GM12878 (cell line): ENCODE measurements around the gene IBA57. TPM values are rescaled to one million over a fixed set of nuclear protein-coding genes. Genes with fewer than 3 reads are reported as not detected.
A peak's percentile ranks its signal among the peaks of the same experiment; 100 is the strongest.

ENCODE experiments used
- ATAC-seq: fragments of 200-7000 bp; cut with Tn5 transposase; 3 replicates; pipeline ENCODE4 v1.9.1; 2020; ENCODE audit warnings: mild to moderate bottlenecking, moderate library complexity
- BruUV-seq: library from RNA; stranded (reverse); fragments of 400-500 nt; replicated peaks from 2 replicates; lab custom pipeline; 2021; lab: Mats Ljungman, UMichigan
- CTCF ChIA-PET: fragments of 300-600 bp; sonication (Branson Sonifier 250); formaldehyde crosslinking; extraction: SDS; loops from one replicate; lab custom pipeline; 2021; ENCODE audit warnings: inconsistent platforms; lab: Yijun Ruan, JAX
- POLR2A ChIA-PET: fragments of 350-600 bp; formaldehyde crosslinking; extraction: SDS; loops from one replicate; lab custom pipeline; 2021; ENCODE audit warnings: inconsistent platforms; lab: Charles Lee
- RAD21 ChIA-PET: fragments of 300-600 bp; sonication (Branson Sonifier 250); formaldehyde crosslinking; loops from one replicate; lab custom pipeline; 2023; ENCODE audit warnings: antibody characterized with exemption; ENCODE audit not compliant: unreplicated experiment; lab: Charles Lee
- SMC1A ChIA-PET: fragments of 300-600 bp; sonication (Branson Sonifier 250); formaldehyde crosslinking; loops from one replicate; lab custom pipeline; 2023; ENCODE audit not compliant: unreplicated experiment, uncharacterized antibody; lab: Charles Lee
- DNase-seq: peaks from one replicate; pipeline ENCODE4 v3.0.0-alpha.2; 2011; ENCODE audit warnings: low read depth, low spot score
- FAIRE-seq: peaks from 3 replicates; lab custom pipeline; 2011; peaks lifted over from hg19 to GRCh38; lab: Jason Lieb, UNC
- H2AFZ ChIP-seq: 2 replicates; pipeline ENCODE4 v1.6.0; 2011; ENCODE audit warnings: low read depth, low read length, control low read depth; ENCODE audit not compliant: control insufficient read depth
- H3K27ac ChIP-seq: 2 replicates; pipeline ENCODE4 v1.5.1; 2011; ENCODE audit warnings: control low read depth; ENCODE audit not compliant: control insufficient read depth, insufficient read depth
- H3K27me3 ChIP-seq, 2 experiments: replicated peaks in 1 of 2; 2 replicates each; pipeline versions ENCODE4 v1.6.0 to v1.6.1; 2011; ENCODE audit warnings: low read length in 1 of 2; ENCODE audit not compliant: control insufficient read depth in 2 of 2, insufficient read depth in 2 of 2
- H3K36me3 ChIP-seq, 2 experiments: 2 replicates each; pipeline ENCODE4 v1.5.1; 2011; ENCODE audit warnings: low read length in 1 of 2; ENCODE audit not compliant: control insufficient read depth in 2 of 2, insufficient read depth in 2 of 2
- H3K4me1 ChIP-seq: 2 replicates; pipeline ENCODE4 v1.6.1; 2011; ENCODE audit warnings: mild to moderate bottlenecking, low read length, moderate library complexity, mixed read lengths; ENCODE audit not compliant: control insufficient read depth, insufficient read depth
- H3K4me2 ChIP-seq: 2 replicates; pipeline ENCODE4 v1.6.0; 2011; ENCODE audit warnings: control low read depth; ENCODE audit not compliant: control insufficient read depth, insufficient read depth
- H3K4me3 ChIP-seq: fragments of 200-600 bp; sonication (generic); 2 replicates; pipeline ENCODE4 v1.5.1; 2016
- H3K79me2 ChIP-seq: 2 replicates; pipeline ENCODE4 v1.6.0; 2011; ENCODE audit warnings: low read length; ENCODE audit not compliant: control insufficient read depth, insufficient read depth
- H3K9ac ChIP-seq: 2 replicates; pipeline ENCODE4 v1.8.0; 2011; ENCODE audit warnings: low read length, control low read depth, mixed read lengths; ENCODE audit not compliant: control insufficient read depth, insufficient read depth
- H3K9me3 ChIP-seq: replicated peaks from 3 replicates; pipeline ENCODE4 v1.5.1; 2011; ENCODE audit warnings: mild to moderate bottlenecking, low read length; ENCODE audit not compliant: control insufficient read depth, insufficient read depth
- H4K20me1 ChIP-seq: 2 replicates; pipeline ENCODE4 v1.6.0; 2011; ENCODE audit not compliant: control insufficient read depth, insufficient read depth
- BCL3 ChIP-seq: IDR thresholded peaks from 2 replicates; pipeline ENCODE4 v1.6.1; 2011; ENCODE audit warnings: borderline replicate concordance, low read depth, mild to moderate bottlenecking, moderate library complexity, low read length; ENCODE audit not compliant: insufficient read depth, poor library complexity, severe bottlenecking
- BHLHE40 ChIP-seq, 2 experiments: fragments of 450-650 bp in 1 of 2; IDR thresholded peaks; 2 replicates each; pipeline ENCODE4 v1.6.1; 2011 to 2017; ENCODE audit warnings: low read depth in 2 of 2, borderline replicate concordance in 1 of 2, improper control_type of control experiment in 1 of 2, low read length in 1 of 2, mild to moderate bottlenecking in 1 of 2
- CEBPB ChIP-seq, 2 experiments: fragments of 150-350 bp in 1 of 2; IDR thresholded peaks; 2 replicates each; pipeline ENCODE4 v1.6.1; 2012 to 2014; ENCODE audit warnings: low read depth in 2 of 2, low read length in 2 of 2, borderline replicate concordance in 1 of 2, inconsistent platforms in 1 of 2
- CREB1 ChIP-seq: IDR thresholded peaks from 2 replicates; pipeline ENCODE4 v1.6.1; 2012; ENCODE audit warnings: low read depth, mild to moderate bottlenecking, inconsistent platforms
- ESRRA ChIP-seq: IDR thresholded peaks from 2 replicates; pipeline ENCODE4 v1.6.1; 2012; ENCODE audit warnings: mild to moderate bottlenecking, low read length, improper control_type of control experiment
- IRF4 ChIP-seq: IDR thresholded peaks from 2 replicates; pipeline ENCODE4 v1.6.1; 2011; ENCODE audit warnings: low read depth, low read length
- MEF2B ChIP-seq: fragments of 450-650 bp; IDR thresholded peaks from 2 replicates; pipeline ENCODE4 v1.6.1; 2018; ENCODE audit warnings: mild to moderate bottlenecking, moderate library complexity; ENCODE audit not compliant: partially characterized antibody, poor library complexity, severe bottlenecking
- MXI1 ChIP-seq: fragments of 150-350 bp; IDR thresholded peaks from 2 replicates; pipeline ENCODE4 v1.6.1; 2011; ENCODE audit warnings: low read depth, mild to moderate bottlenecking, inconsistent platforms, low read length, improper control_type of control experiment
- SMAD5 ChIP-seq: IDR thresholded peaks from 2 replicates; pipeline ENCODE4 v1.6.1; 2016; ENCODE audit warnings: antibody characterized with exemption, low read depth
- ZNF274 ChIP-seq: IDR thresholded peaks from one replicate; pipeline ENCODE4 v1.8.0; 2011; ENCODE audit not compliant: insufficient read length, insufficient read depth
- WGBS: methylation state at CpG from one replicate; pipeline ENCODE4 v1.1.6; 2016; ENCODE audit warnings: low lambda C conversion rate; ENCODE audit not compliant: insufficient replicate concordance, insufficient coverage; ENCODE audit errors: missing lambda C conversion rate; 5-methylcytosine and 5-hydroxymethylcytosine counted together
- in situ Hi-C: fragments of 300-500 bp; cut with MboI; formaldehyde crosslinking; loops from 9 replicates; pipeline ENCODE4 v1.14.3; 2018; ENCODE audit warnings: mixed read lengths
- intact Hi-C: fragments of 100-400 bp; cut with micrococcal nuclease; formaldehyde crosslinking; loops from one replicate; pipeline ENCODE4 v1.14.2; 2022; ENCODE audit not compliant: unreplicated experiment
- polyA plus RNA-seq, 11 experiments: library from polyadenylated mRNA; depleted of rRNA in 4 of 11; unstranded in 6 of 11; stranded (reverse) in 5 of 11; fragments of >200 nt; fragmentation: Nextera tagmentation in 4 of 11; fragmentation: Illumina TruSeq in 1 of 11; extraction: Ambion mirVana in 4 of 11; extraction: Trizol in 1 of 11; gene quantifications; 1 replicate in 1 of 11; 2 replicates in 10 of 11; pipeline versions ENCODE4 v1.2.1 to v1.2.3, GENCODE V29; 2011 to 2016; ENCODE audit warnings: inconsistent platforms in 2 of 11, missing spikeins in 2 of 11, low read depth in 1 of 11
- total RNA-seq, 4 experiments: library from RNA; depleted of rRNA in 3 of 4; stranded (reverse); fragments of >200 nt in 3 of 4; fragmentation: Illumina TruSeq in 1 of 4; extraction: Trizol in 1 of 4; gene quantifications; 2 replicates each; pipeline versions ENCODE4 v1.2.1 to v1.2.3, GENCODE V29; 2013 to 2021
- TF ChIP-seq, protein P1 (sequence below): fragments of 450-650 bp; IDR thresholded peaks from 2 replicates; pipeline ENCODE4 v1.6.1; 2017; ENCODE audit warnings: mild to moderate bottlenecking, moderate library complexity
- TF ChIP-seq, protein P2 (sequence below), 3 experiments: IDR thresholded peaks in 2 of 3; conservative IDR thresholded peaks in 1 of 3; 2 replicates each; pipeline ENCODE4 v1.5.1; 2011; ENCODE audit warnings: low read depth in 3 of 3, low read length in 3 of 3, mild to moderate bottlenecking in 3 of 3, control low read depth in 2 of 3, moderate library complexity in 2 of 3, inconsistent platforms in 1 of 3, mixed read lengths in 1 of 3; ENCODE audit not compliant: control insufficient read depth in 2 of 3, insufficient read depth in 1 of 3; ENCODE audit errors: extremely low read depth in 1 of 3

The IBA57 gene
- total and polyA plus RNA-seq, 10 of the 15 experiments (the other 5 are each of a cell fraction or from before 2014, with no cell fraction given): 0.51 to 8.6 (median 3.7) TPM

DNA sequence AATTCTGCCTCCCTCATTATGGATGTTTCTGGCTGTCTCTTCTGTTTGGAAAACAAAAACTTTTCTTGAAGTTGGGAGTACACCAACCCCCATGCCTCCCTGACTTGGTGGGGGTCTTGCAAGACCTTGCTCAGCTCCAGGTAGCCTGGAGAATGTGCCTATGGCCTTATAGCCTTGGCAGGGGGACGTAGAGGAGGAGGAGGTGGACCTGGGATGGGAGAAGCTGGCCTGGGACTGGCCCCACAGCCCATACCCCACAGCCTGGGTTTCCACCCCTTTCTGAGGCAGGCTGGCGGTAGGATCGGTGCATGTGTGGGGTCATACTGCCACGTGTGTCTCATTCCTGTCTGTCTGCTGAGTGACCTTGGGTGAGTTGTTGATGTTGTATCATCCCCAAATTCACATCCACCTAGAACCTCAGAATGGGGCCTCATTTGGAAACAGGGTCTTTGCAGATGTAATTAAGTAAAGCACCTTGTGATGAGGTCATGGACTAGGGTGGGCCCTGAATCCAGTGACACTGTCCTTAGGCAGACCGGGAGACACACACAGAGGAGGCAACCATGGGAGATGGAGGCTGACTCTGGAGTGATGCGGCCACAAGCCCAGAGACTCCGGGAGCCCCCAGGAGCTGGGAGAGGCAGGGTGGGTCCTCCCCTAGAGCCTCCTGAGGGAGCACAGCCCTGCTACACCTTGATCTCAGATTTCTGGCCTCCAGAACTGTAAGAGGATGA is 60.7 kb downstream of the IBA57 start (continued):
- TF ChIP-seq MXI1: no peak

- no peaks in the 10 kb centered on the region; the same call in 2 of the 3 replicates for H3K9me3 ChIP-seq
- H4K20me1 ChIP-seq: no peaks in the 10 kb centered on the region
- H3K9ac ChIP-seq: no peak overlapping the region
- ATAC-seq: no peak; the same call in 2 of the 3 replicates
- H3K36me3 ChIP-seq: no peaks in the 10 kb centered on the region
- no peaks in the 10 kb centered on the region for H3K79me2 ChIP-seq
- H3K4me2 ChIP-seq: no peak overlapping the region
- ChIA-PET RAD21 (no interaction called here), POLR2A (no interaction called here), CTCF (no interaction called here), SMC1A (no interaction called here)
- H3K27ac ChIP-seq: no peak overlapping the region
- no peak for FAIRE-seq
- H3K27me3 ChIP-seq: no peaks in the 10 kb centered on the region
- 14% methylated on average over 10 of the region's 10 CpGs for WGBS
- in situ Hi-C loops: no loop called here
- intact Hi-C loops: no loop called here
- H3K4me3 ChIP-seq: no peak overlapping the region
- no peaks in the 10 kb centered on the region for H3K4me1 ChIP-seq
- no TSS peak for BruUV-seq
- H2AFZ ChIP-seq: no peak overlapping the region
- no peak for DNase-seq
- TF ChIP-seq ZNF274 (no peak), CREB1 (no peak), SMAD5 (no peak), BCL3 (no peak), BHLHE40 (IDR thresholded peaks at IDR 0.05; ENCODE audit: borderline replicate concordance in 1 of 2, low read depth in 2 of 2, low read length in 1 of 2) (peak in 1 of 2 experiments; percentile 16; a peak in 1 of 4 replicates), ESRRA (no peak), IRF4 (no peak), MEF2B (no peak), CEBPB (IDR thresholded peaks at IDR 0.05; ENCODE audit: borderline replicate concordance in 1 of 2, low read depth in 2 of 2, low read length in 2 of 2) (no peak)
- TF ChIP-seq, protein P1, sequence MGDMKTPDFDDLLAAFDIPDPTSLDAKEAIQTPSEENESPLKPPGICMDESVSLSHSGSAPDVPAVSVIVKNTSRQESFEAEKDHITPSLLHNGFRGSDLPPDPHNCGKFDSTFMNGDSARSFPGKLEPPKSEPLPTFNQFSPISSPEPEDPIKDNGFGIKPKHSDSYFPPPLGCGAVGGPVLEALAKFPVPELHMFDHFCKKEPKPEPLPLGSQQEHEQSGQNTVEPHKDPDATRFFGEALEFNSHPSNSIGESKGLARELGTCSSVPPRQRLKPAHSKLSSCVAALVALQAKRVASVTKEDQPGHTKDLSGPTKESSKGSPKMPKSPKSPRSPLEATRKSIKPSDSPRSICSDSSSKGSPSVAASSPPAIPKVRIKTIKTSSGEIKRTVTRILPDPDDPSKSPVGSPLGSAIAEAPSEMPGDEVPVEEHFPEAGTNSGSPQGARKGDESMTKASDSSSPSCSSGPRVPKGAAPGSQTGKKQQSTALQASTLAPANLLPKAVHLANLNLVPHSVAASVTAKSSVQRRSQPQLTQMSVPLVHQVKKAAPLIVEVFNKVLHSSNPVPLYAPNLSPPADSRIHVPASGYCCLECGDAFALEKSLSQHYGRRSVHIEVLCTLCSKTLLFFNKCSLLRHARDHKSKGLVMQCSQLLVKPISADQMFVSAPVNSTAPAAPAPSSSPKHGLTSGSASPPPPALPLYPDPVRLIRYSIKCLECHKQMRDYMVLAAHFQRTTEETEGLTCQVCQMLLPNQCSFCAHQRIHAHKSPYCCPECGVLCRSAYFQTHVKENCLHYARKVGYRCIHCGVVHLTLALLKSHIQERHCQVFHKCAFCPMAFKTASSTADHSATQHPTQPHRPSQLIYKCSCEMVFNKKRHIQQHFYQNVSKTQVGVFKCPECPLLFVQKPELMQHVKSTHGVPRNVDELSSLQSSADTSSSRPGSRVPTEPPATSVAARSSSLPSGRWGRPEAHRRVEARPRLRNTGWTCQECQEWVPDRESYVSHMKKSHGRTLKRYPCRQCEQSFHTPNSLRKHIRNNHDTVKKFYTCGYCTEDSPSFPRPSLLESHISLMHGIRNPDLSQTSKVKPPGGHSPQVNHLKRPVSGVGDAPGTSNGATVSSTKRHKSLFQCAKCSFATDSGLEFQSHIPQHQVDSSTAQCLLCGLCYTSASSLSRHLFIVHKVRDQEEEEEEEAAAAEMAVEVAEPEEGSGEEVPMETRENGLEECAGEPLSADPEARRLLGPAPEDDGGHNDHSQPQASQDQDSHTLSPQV: no peak
- TF ChIP-seq, protein P2, sequence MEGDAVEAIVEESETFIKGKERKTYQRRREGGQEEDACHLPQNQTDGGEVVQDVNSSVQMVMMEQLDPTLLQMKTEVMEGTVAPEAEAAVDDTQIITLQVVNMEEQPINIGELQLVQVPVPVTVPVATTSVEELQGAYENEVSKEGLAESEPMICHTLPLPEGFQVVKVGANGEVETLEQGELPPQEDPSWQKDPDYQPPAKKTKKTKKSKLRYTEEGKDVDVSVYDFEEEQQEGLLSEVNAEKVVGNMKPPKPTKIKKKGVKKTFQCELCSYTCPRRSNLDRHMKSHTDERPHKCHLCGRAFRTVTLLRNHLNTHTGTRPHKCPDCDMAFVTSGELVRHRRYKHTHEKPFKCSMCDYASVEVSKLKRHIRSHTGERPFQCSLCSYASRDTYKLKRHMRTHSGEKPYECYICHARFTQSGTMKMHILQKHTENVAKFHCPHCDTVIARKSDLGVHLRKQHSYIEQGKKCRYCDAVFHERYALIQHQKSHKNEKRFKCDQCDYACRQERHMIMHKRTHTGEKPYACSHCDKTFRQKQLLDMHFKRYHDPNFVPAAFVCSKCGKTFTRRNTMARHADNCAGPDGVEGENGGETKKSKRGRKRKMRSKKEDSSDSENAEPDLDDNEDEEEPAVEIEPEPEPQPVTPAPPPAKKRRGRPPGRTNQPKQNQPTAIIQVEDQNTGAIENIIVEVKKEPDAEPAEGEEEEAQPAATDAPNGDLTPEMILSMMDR (IDR thresholded peaks at IDR 0.05 in 2 of 3, conservative IDR thresholded peaks at IDR 0.05 in 1 of 3; ENCODE audit: control insufficient read depth in 2 of 3, extremely low read depth in 1 of 3, insufficient read depth in 1 of 3, low read depth in 3 of 3, low read length in 3 of 3): peak in 2 of 3 experiments; percentile 10 to 12; a peak in 2 of 6 replicates
Measured at GRCh38 chr1:228226956-228227791, 61.6 kb downstream of the IBA57 start.
